Inferior parietal cortex (tissue), 1 donor: ENCODE measurements around the gene ADARB2.

Source experiments
- DNase-seq: peaks from one replicate; pipeline ENCODE4 v3.0.0-alpha.2; 2016; ENCODE audit errors: extremely low spot score

ADARB2 gene

DNA sequence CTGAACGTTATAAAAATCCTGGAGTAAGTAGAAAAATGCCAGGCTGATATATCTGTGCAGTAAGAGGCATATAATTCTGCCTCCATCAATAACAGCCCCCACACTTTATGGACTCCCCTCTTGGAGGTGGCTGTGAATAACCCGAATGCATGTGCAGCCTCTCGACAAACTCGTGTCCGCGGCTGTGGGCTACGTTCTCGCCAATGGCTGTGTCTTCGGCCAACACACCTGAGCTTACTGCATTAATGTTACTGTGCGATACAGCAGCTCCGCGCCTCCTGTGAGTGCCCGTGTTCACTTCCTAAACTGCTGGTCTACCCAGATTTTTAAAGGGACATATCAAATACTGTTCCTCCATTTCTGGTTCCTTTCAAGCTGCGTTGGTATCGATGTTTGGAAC, 209.4 kb downstream of the ADARB2 start:
- no peak for DNase-seq

DNA sequence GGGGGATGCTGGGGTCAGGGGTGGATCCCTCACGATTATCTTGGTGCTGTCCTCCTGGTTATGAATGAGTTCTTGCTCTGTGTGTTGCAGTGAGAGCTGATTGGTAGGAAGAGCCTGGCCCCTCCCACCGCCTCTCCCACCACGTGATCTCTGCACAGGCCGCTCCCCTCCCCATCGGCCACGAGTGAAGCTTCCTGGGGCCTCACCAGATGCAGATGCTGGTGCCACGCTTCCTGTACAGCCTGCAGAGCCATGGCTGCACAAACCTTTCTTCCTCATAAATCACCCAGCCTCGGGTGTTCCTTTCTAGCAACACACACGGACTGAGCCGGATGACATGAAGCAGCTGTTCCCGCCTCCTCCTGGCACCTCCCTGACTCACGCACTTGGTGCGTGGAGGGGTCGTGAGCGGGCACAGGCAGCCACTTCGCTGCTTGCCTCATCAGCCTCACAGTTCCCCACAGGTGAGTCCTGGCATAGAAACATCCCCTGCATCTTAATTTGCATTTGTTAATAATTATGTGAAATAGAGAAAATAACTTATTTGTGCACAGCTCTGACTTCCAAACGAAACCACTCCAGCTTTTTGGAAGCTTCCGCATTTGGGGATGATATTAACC, 210.8 kb downstream of the ADARB2 start:
- DNase-seq = no peak

- no peak for DNase-seq
These were observed 211.8 kb downstream of the ADARB2 start for GRCh38 chr10:1525354-1526162.

- no peak for DNase-seq
These were observed 212.8 kb downstream of the ADARB2 start for GRCh38 chr10:1524540-1524939.

DNA sequence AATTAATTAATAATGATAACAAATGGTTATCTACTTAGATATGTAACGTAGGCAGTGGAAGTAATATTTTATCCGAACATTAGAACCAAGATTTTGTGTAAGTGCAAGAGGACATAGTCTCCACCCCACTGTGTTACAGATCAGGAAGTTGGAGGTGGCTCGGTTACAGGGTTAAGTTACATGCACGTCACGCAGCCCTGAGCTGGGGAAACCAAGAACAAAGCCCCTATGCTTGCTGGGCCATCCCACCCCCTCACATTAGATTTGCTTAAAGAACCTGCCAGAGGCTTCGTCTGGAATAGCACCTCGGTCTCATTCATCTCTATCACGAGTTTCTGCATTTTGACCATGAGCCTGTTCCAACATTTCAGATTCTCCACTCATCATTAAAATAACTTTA, 214.1 kb downstream of the ADARB2 start:
- no peak for DNase-seq

- DNase-seq = no peak
These were observed 215.1 kb downstream of the ADARB2 start for GRCh38 chr10:1522237-1522636.

DNA sequence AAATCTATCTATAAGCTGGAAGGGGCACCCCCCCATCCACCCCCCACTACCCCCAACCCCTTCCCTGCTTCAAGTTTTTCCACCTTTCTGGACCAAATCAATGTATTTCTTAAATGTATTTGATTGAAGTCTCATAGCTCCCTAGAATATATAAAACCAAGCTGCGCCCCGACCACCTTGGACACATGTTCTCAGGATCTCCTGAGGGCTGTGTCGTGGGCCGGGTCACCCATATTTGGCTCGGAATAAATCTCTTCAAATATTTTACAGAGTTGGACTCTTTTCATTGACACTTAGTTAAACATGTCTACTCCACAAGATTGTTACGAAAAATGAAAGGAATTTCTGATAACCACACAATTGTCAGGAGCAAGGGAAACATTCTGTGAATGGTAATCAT, 215.6 kb downstream of the ADARB2 start:
- no peak for DNase-seq

- no peak for DNase-seq
These were observed 216.3 kb downstream of the ADARB2 start for GRCh38 chr10:1520909-1521565.

GRCh38 chr10:1519391-1519790, 217.9 kb downstream of the ADARB2 start:
- DNase-seq = no peak

GRCh38 chr10:1517684-1518083, 219.6 kb downstream of the ADARB2 start:
- no peak for DNase-seq

GRCh38 chr10:1516492-1517165, 220.7 kb downstream of the ADARB2 start:
- no peak for DNase-seq

GRCh38 chr10:1515780-1516491, 221.4 kb downstream of the ADARB2 start:
- DNase-seq = no peak

- DNase-seq = no peak
These were observed 222.1 kb downstream of the ADARB2 start for GRCh38 chr10:1515121-1515779.

DNA sequence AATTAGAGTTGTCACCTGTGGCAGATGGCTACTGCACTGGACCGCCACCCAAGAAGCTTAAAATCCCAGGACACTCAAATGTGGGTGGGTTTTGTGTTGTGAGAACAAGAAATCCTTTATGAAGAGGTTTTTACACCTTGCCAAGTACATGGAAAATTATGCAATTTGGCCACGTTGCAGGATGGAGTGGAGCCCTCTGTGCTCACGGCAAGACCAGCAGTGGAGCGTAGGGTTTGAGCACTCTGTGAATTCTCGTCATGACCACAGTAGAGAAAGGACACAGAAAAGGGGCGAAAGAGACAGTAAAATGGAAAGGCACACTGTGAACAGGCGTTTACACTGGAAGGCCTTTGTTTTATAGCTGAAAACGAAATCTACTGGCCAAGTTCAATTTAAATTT, 222.6 kb downstream of the ADARB2 start:
- DNase-seq = no peak

DNA sequence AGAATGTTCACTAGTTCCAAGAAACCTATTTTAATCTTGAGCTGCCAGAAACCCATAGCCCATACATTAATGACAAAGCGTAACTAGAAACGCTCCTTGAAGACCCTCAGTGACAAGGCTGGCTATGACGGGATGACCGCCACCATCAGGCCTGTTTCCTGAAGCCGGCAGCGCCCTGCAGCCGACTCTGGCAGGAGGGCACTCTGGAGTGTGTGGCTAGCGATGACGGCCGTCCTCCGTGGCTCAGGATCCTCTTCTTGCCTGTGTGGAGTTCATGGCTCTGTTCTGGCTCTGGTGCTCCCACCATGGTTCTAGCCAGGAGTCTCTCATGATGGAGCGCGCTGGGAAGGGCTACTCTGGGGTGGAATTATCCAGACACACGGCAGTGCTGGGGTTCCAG, 224.1 kb downstream of the ADARB2 start:
- DNase-seq = no peak

DNA sequence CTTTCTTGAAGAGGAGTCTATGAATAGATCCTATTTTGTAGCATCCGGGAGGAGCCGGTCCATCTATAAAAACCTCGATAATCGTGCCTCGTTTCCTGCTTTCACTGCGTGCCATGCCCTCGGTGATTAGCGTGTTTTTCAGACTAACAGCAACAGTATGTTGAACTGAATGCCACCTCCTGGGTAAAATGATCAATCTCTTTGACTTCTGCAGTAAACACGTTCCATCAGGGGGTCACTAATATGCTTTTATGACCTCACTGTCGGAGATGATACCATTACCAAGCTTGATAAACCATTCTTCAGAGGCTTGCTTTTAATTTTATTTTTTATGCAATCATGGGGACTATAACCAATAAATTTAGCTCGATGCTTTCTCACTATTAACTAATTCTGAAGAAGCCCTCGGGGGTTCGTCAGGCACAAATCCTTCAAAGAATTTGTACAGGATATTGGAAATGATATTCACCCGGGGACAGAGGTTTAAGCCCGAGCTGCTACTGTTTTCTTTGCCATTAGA, 228.3 kb downstream of the ADARB2 start:
- no peak for DNase-seq

GRCh38 chr10:1508096-1508495, 229.2 kb downstream of the ADARB2 start:
- DNase-seq = no peak

- DNase-seq = no peak
These were observed 229.9 kb downstream of the ADARB2 start for GRCh38 chr10:1507436-1507835.

- no peak for DNase-seq
These were observed 232.4 kb downstream of the ADARB2 start for GRCh38 chr10:1504940-1505339.

- DNase-seq = no peak
These were observed 233.0 kb downstream of the ADARB2 start for GRCh38 chr10:1504286-1504685.

- no peak for DNase-seq
These were observed 234.9 kb downstream of the ADARB2 start for GRCh38 chr10:1502451-1502850.
